ENCODE measurements around the gene GPR137.

GPR137 gene

GRCh38 chr11:64287676-64288352, 2.2 kb downstream of the GPR137 start:
- no peak for DNase-seq

- DNase-seq: no peak
These were observed 2.7 kb downstream of the GPR137 start for GRCh38 chr11:64288353-64288750.

- no peak for DNase-seq
These were observed 3.4 kb downstream of the GPR137 start for GRCh38 chr11:64289002-64289564.

DNA sequence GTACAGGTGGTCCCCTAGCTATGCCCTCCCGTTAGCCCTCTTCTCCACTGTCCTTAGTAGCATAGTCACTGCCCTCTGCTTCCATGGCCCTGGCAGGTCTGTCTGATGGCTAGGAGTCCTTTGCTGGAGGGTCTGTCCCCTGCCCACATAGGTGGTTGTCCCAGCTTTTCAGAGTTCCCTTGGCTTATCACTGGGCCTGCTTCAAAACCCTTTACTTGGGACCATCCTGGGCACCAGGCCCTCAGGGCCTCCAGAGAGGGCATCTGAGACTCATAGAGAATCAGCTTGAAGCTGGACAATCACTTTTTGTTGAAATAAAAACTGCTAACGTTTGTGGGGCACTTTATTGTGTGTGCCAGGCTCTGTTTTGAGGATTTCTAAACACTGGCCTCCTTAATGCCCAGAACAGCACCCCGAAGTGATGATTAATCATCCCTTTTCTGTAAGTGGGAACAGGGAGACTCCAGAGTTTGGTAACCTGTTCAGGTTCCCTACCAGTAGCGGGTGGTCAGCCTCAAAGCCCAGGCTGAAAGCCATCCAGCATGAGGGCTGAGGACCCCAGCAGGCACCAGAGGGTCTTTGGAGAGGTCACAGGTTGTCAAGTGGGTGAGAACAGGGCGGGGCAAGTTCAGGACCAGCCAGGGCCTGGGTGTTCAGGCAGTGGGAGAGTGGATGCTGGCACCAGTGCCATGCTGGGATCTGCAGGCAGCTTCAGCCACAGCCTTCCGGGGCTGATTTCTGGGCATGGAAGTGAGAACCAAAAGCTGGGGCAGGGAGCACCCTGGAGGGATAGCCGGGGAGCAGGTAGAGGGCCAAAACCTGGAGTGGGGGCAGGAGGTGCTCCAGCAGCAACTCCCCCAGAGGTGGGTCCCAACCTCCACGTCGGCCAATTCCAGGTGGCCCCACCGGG, 5.0 kb downstream of the GPR137 start:
- DNase-seq: no peak

DNA sequence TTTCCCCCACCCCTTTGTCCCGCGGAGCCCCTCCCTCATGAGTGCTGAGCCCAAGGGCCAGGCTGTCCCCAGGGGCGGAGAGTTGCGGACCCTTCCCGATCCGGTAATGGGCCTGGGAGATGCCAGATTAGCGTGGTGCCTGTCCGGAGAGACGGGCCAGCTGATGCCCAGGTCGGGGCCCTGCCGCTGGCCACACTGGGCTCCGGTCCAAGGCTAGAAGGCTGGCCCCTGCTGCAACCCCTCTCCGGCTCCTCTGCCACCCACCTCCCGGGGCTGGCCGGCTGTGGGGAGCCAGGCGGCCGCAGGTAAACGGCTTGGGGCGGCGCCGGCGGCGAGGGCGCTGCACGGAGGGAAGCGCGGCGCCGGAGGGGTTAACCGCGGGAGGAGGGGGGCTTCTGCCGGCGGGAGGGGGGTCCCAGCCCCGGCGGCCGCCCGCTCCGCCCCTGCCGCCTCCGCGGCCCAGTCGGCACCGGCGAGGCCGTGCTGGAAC, 5.7 kb downstream of the GPR137 start, which contains the start of gene KCNK4:
TSS of gene KCNK4 (plus strand) at position 41 of the 490 bp plus-strand sequence. CDS start 1,717 bp downstream, outside the sequence.
- no peak for DNase-seq

GRCh38 chr11:64291752-64292459, 6.3 kb downstream of the GPR137 start:
- no peak for DNase-seq

GRCh38 chr11:64292460-64293254, 7.0 kb downstream of the GPR137 start:
- peak; percentile 24 for DNase-seq

DNA sequence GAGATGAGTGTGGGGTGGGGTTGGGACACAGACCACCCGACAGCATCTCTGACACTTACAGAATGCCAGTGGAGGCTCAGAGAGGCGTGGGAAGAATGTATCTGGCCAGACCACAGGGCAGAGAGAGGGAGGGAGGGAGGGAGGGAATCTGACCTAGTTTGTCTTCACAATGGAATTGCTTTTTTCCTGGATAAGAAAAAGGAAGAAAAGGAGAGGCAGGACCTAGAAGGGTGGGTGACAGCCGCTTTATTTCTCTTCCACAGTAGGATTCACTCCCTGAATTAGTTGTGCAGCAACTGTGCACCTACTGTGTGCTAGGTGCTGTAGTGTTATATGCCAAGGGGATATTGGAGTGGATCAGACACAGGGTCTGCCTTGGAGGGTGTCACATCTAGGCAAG, 9.1 kb downstream of the GPR137 start:
- DNase-seq: no peak

DNA sequence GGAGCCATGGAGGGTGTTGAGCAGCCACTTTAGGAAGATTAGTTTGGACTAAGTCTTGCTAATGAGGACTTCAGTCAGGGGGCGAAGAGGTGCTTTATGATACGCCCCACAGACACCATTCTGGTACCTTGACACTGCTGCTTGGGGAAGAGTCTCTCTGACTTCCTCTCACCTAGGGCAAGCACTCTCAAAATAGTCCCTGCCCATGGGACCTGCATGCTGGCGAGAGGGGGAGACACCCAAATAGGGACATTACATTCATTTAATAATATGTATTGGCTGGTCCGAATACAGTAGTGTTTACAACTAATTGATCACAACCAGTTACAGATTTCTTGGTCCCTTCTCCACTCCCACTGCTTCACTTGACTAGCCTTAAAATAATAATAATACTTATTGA, 10.1 kb downstream of the GPR137 start:
- DNase-seq: no peak

DNA sequence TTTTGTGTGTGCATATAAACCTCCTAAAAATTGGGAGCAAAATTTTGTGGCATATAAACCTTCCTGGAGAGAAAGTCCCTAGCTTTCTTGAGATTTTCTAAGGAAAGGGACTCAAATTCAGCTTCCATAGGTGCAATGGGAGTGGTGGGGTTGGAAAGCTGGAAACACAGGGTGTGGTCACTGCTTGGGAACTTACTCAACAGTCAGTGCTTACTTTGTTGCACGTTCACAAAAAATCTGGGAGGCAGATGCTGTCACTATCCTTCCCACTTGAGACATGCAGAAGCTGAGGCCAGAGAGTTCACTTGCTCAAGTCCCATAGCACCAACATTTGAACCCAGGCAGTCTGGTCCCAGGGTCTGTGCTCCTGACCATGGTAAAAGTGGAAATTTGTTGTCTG, 10.6 kb downstream of the GPR137 start:
- no peak for DNase-seq

- peak; percentile 26 for DNase-seq
These were observed 11.4 kb downstream of the GPR137 start for GRCh38 chr11:64296830-64297698.

GRCh38 chr11:64297699-64298358, 12.2 kb downstream of the GPR137 start:
- DNase-seq: no peak

GRCh38 chr11:64298966-64299846, 13.6 kb downstream of the GPR137 start:
- peak; percentile 51 for DNase-seq

DNA sequence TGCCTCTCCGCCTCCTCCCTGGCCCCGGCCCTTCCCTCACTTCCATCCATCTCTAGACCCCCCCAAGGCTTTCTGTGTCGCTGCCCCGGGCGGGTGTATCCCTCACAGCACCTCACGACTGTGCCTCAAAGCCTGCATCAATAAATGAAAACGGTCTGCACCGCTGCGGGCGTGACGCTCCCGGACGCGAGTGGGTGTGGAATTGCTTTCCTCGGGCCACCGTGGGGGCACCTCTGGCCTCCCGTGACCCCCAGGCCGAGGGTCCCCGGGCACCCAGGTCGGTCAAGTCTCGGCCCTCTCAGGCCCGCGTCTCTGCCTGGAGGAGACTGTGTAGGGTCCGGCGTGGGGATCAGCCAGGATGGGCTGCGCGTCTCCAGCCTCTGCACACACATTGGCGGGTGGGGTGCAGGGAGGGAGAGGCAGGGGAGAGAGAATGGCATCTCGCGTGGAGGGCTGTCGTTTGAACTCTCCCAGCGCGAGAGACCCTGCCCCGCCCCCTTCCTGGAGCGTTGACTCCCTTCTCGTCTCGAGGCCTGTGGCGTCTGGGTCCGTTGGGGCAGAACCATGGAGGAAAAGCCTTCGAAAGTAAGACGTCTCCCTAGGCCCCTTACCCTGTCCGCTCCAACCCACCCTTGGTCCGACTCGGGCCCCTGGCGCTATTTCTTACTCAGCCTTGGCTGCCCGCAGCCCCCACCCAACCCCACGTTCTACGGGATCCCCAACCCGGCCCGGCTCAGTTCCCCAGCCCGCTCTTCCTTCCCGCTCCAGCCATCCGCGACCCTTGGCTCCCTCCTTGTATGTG, 14.4 kb downstream of the GPR137 start, which contains the start of gene CATSPERZ:
TSS of gene CATSPERZ (plus strand) at position 512 of the 802 bp plus-strand sequence. CDS start at position 565, 53 bp downstream.
- DNase-seq: no peak

- peak; percentile 27 for DNase-seq
These were observed 17.7 kb downstream of the GPR137 start for GRCh38 chr11:64303109-64304031.

DNA sequence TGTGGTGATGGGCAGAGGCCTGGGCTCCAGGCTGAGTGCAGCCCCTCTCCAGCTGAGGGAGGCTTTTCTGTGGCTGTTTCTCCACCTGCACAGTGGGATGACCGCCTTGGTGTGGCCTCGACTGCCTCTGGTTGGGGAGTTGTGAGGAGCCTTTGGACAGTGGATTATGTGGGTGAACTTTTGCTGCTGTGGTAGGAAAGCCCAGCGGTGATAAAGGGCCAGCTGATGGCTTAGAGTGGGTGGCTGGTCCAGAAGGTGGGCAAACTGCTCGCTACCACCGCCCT, 18.3 kb downstream of the GPR137 start:
- no peak for DNase-seq

DNA sequence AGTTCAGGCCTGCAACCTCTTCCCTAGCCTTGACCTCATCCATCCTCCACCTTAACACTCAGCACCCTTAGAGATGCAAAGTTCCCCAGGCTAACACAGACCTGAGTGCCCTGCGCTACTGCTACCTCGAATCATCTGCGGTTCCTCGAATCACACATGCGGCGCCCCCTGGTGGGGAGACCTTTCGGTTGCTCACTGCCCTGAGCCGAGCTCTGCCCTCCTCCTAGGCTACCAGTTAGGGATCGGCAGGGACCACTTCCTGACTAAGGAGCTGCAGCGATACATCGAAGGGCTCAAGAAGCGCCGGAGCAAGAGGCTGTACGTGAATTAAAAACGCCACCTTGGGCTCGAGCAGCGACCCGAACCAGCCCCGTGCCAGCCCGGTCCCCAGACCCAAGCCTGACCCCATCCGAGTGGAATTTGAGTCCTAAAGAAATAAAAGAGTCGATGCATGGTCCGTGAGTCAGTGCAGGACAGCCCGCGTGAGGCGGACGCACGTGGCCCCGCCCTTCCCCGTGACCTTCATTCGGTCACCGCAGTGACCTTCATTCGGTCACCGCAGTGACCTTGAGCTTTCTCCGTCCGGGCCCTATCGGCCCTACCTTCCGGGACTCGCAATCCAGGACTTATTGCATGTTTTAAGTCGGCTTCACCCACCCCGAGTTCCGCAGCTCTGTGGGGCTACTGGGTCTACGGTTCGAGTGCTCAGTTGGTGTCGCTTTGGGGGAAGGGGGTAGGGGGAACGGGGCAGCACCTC, 18.8 kb downstream of the GPR137 start:
- peak; percentile 96 for DNase-seq

Data from suppressor macrophage treated with lipopolysaccharide for 4 hours (primary cell).